Germinal center (tissue), 1 donor: ENCODE measurements around the gene XYLB.
A peak's percentile ranks its signal among the peaks of the same experiment; 100 is the strongest.
"Not testable (repeated sequence)": the region's sequence is repeated elsewhere in the genome, so short reads cannot be mapped to it uniquely, and the experiment has no call there.

Experiments
- DNase-seq: peaks from one replicate; pipeline ENCODE4 v3.0.0; 2012; ENCODE audit warnings: mixed read lengths, low spot score

The XYLB gene

DNA sequence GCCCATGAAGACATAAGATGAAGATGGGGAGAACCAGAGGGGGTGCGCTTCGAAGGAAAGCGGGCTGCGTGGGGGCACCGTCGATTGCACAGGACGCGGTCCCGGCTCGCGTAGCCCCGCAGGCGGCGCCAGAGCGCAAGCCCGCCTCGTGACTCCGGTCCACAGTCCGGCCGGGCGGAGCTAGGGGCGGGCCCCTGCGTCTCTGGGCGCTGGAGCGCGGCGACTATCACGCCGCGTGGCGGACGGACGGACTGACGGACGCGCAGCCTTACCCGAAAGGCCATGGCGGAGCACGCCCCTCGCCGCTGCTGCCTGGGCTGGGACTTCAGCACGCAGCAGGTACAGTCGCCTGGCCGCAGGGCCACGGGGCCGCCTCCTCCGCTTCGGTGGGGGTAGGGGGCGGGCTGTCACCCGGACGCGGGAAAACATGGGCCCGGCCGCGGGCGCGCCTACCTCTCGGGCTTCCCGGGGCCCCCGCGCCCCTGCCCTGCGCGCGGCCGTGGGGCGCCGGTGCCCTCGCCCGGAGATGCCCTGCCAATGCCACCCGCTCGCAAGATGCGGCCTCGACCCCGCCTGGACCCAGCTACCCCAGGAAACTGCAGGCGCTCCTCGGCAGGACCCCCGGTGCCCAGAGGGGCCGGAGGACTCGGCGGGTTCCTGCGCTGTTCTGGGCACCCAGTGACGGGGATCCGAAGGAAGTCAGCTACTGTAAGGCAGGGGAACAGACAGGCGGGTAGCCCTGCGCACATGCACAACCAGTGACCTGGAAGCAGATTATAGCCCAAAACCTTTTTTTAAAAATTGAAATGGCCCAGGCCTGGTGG, at the start of gene XYLB:
XYLB (plus strand) TSS at position 199 of the 824 bp plus-strand sequence; CDS start at position 283, 84 bp downstream.
- DNase-seq, result peak; percentile 87

DNA sequence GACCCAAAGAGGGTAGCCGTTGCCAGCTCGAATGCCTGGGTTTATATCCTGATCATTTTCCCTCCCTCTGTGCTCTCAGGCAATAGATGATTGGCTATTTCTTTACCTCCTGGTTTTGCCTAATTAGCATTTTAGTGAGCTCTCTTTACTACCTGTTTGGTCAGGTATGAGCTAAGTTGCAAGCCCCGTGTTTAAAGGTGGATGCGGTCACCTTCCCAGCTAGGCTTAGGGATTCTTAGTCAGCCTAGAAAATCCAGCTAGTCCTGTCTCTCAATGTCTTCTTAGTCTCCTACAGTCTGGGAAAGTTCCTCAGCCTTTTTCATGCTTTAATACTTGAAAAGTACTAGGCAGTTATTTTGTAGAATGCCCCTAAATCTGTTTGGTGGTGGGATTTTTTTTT, 49.5 kb upstream of the XYLB start:
- DNase-seq, result not testable (repeated sequence)

DNA sequence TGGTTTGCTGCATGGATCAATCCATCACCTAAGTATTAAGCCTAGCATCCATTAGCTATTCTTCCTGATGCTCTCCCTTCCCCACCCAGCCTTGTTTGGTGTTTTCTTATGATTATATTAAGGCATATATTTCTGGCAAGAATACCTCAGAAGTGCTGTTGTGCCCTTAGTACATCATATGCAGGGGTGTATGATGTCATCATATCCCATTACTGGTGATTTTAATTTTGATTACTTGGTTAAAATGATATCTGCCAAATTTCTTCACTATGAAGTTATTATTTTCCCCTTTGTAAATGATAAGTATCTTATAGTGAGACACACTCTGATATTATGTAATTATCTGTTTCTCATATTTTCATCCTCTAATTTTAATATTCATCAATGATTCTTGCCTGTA, 49.0 kb upstream of the XYLB start:
- no peak for DNase-seq

DNA sequence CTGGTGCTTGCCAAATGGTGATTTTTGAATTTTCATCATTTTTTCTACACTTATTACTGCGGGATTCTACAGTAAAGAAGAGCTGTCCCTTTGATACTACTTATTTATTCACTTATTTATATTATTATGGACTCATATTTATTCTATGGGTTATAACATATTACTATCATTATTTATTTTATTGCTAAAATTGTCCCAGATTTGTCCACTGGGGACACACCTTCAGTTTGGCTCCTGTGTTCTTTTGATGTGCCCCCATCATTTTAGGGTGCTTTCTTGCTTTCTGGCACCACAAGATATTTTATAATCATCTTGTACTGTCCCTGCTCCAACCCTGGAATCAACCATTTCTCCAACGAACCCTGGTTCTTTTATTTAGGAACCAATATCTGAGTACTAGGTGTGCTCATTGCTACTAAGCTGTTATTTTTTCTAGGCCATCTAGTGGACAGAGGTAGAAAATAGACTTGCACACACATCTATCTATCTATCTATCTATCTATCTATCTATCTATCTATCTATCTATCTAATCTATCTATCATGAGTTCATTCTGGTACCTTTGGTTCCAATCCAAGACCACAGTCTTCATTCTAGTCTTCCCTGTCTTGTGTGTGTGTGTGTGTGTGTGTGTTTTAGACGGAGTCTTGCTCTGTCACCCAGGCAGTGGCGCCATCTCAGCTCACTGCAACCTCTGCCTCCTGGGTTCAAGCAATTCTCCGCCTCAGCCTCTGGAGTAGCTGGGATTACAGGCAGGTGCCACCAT, 48.5 kb upstream of the XYLB start:
- DNase-seq, result no peak

DNA sequence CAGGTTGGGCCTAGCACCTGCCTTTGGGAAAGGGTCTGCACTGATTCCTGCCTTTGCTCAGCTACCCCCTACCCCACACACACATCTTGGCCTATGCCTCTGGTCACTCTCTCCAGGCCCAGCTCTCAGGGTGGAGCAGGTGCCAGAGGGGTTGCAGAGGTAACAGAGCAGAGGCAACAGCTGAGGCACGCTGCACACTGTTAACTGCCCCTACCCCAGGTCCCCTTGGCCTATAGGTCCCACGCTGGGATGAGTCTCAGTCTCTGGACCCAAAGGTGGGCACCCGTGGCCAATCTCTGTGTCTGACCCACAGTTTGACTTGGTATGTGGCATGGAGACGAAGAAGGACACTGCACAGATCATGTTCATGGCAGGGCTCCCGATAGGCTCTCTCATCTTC, 39.6 kb upstream of the XYLB start:
- no peak for DNase-seq

DNA sequence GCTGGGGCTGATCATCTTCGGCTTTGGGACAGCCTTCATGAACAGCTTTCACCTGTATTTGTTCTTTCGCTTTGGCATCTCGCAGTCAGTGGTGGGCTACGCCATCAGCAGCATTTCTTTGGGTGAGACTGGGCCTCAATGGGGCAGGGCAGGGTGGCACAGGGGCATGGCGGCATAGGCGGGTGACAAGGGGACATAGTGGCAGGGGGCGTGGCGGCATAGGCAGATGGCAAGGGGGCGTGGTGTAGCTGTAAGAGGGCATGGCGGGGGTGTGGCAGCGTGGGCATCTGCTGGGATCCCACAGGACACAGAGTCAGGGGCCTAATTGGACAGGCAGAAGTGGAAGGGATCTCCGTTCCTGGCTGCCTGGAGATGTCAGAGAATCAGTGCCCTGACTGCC, 39.0 kb upstream of the XYLB start:
- DNase-seq, result no peak

DNA sequence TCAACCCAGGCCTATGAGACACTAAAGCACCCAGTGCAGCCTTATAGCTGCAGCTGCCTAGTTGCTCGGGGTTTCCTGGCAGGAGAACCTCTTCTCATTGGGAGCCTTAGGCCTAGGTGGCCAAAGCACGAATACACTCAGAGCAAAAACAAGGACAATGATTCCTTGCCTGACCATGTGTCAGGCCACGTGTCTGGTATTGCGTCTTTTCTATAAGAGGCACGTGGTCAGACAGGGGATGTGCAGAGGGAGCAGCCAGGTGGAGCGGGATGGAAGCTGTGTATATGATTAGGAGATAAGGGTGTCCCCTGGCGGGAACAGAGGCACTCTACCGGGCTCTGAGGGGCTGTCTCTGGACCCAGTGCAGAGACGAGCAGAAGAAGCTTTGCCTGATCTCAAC, 38.1 kb upstream of the XYLB start:
- DNase-seq, result no peak

DNA sequence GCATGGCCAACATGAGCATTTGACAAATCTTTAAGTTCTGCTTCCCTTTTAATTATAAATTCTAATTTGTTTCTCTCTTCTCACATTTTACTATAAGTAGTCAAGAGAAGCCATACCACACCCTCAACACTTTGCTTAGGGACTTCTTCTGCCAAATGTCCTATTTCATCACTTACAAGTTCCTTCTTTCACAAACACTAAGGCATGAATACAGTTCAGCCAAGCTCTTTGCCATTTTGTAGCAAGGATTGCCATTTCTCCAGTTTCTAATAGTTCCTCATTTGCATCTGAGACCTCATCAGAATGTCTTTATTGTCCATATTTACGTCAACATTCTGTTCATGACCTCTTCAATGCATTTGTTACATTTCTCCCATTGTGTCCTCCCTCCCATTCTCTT, 35.1 kb upstream of the XYLB start:
- DNase-seq, result no peak

DNA sequence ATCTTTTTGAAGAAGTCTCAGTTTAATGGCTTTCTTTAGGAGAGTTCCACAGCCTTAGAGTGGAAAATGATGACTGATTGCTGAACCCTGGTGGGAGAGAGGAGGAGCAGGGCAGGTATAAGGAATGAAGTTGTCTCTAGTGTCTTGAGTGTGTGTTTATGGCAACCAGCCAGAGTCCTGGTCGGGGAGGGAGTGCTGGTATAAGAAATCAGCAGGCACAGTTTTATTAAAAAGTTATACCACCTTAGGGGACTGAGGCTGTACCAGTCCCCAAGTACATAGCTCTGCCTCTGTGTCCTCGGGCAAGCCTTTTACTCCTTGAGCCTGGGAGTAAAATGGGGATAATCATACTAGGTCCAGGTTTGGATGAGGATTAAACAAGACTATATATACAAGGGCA, 34.6 kb upstream of the XYLB start:
- no peak for DNase-seq

DNA sequence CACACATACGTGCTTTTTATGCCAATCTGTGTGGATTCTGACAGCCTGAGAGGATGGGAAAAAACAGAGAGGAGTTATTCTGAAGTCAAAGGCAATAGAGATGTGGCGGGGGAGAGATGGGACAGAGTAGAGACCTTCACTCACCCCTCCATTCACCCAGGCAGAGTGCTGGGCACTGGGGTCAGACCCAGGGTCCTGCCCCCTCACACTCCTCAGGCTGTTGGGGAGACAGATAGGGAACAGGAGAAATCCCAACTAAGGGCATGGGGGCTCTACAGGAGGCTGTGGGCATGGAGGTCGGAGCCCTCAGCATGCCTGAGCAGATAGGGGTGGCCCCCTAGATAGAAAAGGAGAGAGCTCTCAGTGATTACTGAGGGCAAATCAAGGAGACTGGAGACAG, 34.2 kb upstream of the XYLB start:
- no peak for DNase-seq

DNA sequence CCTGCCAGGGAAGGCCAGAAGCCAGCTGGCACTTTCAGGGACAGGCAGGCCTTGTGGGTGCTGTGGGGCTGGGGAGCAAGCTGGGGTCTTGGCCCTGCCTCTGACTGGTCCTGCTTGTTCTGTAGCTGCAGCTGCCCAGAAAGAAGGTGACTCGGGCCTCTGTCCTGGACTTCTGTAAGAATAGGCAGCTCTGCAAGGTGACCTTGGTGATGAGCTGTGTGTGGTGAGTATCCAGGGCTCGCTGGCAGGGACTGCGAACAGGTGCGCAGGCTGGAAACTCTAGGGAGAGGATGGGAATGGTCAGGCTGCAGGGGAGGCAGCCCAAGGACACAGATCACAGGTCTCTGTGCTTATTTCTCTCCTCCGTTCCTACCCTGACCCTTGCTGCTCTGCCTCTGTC, 33.3 kb upstream of the XYLB start:
- no peak for DNase-seq

DNA sequence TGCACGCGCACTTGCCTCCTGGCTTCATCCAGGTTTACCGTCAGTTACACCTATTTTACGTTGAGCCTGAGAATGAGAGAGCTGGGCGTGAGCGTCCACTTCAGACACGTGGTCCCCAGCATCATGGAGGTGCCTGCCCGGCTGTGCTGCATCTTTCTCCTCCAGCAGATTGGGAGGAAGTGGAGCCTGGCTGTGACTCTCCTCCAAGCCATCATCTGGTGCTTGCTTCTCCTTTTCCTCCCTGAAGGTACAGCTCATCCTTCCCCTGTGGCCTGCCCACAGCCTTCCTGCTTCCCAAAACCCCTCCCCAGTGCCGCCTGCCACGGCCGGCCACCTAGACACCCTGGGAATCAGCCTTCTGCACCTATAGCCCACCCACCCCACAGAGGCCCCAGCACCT, 32.9 kb upstream of the XYLB start:
- DNase-seq, result no peak

DNA sequence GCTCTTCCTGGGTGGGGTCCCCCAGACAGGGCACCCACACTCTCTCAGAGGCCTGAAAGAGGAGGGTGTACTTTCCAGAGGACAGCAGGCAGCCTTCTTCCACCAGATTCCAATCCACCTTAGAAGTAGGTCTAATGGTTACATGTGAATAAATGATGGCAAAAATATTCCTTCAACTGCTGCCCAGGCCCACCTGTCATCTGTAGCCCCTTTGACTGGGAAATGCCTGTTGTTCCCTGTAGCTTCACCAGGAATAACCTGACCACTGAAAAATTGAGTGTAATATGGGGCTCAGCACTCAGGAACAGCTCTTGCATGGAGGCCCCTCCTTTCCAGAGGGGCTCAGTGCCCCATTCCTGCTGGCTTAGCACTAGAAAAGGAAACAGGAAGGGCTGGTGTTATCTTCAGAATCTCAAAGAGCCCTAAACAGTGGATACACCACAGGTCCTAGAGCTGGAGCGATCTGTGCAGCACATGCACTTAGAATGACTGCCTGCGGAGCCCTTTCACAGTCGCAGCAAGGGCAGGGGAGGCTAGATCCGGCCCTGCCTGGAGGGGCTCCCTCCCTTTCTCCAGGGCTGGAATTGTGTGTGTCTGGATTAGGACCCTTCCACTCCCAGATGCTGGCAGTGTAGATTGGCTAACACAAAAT, 32.3 kb upstream of the XYLB start:
- DNase-seq, result no peak

DNA sequence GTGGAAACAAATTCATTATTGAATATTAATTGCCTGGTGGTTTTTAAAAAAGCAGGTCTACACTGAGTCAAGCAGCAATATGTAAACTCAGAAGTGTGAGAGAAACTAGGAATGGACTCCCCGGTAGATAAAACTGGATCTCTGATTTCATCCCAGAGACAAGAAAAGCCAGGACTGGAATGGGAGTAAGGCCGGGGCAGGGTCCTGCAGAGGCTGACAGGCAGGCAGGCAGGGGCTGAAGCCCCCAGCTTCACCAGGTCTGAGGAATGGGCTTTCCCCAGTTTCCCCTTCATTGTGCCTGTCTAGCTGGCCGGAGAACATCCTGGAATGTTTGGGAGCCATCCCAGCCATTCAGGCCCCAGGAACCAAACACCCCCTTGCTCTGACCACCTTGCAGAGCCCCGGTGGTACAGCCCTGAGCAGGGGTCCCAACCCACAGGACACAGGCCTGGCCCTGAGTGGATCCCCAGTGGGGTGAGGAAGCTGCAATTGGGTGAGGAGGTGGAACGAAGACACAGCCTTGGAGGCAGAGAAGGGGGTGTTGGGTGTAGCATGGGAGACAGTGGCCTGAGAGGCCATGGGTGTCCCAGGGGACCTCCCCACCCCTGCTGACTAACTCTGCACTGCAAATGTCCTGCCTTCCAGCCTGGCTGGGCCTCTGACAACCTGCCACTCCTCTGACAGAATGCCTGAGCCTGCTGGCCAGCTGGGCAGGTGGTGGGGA, 31.7 kb upstream of the XYLB start:
- DNase-seq, result no peak

DNA sequence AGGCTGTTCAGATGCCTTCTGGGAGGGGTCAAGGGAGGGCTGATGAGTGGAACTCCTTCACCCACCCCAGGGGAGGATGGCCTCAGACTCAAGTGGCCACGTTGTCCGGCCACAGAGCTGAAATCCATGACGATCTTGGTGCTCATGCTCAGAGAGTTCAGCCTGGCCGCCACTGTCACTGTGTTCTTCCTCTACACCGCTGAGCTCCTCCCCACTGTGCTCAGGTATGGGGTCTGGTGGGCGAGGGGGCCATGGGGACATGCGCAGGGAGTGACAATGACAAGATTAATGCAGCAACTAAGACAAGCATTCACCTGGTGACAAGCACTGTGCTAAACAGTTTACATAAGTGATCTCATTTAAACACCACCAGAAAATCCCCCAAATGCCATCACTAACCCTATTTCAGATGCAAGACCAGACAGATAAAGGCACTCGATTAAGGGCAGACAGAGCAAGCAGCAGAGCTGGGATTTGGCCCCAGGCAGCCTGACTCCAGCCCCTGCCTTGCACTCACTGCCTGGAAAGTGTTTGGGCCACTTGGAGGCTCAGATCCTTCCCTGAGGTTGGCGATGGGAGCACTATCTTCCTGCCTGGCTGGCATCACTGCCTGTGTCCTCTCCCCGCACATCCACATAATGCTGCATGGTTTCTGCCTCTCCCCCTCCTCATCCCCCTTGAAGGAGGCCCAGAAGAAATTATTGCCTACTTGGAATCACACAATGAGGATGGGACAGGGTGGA, 30.9 kb upstream of the XYLB start:
- no peak for DNase-seq

DNA sequence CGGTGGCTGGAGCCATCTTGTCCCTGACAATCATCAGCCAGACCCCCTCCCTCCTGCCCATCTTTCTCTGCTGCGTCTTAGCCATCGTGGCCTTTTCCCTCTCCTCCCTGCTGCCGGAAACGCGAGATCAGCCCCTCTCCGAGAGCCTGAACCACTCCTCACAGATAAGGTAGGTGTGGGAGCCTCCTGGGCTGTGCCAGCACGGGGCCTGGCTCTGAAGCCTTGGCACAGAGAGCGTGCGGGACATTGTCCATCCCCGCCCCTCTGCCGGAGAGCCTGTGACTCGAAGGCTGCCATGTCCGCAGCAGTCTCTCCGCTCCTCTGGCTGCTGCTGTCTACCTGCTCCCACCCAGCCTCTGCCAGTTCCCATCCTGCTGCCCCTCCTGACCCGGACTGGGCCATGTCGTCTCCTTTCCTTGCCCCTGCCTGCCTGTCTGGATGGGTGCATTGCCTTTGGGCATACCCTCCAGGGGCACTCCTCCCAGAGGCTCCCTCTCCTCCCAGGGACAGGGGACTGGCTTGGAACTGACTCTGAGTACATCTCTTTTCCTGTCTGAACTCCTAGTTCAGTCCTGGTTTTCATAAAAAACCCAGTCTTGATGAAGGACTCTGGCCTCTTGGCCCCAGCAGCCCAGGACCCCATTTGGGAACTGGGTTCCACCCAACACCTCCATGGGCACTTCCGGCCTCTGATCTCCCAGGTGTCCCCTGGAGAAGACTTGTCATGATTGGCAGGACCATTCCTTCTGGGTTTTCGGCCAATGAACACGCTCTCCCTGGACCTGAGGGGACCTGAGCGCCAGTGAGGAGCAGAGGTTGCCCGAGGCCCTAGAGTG, 30.0 kb upstream of the XYLB start:
- no peak for DNase-seq

DNA sequence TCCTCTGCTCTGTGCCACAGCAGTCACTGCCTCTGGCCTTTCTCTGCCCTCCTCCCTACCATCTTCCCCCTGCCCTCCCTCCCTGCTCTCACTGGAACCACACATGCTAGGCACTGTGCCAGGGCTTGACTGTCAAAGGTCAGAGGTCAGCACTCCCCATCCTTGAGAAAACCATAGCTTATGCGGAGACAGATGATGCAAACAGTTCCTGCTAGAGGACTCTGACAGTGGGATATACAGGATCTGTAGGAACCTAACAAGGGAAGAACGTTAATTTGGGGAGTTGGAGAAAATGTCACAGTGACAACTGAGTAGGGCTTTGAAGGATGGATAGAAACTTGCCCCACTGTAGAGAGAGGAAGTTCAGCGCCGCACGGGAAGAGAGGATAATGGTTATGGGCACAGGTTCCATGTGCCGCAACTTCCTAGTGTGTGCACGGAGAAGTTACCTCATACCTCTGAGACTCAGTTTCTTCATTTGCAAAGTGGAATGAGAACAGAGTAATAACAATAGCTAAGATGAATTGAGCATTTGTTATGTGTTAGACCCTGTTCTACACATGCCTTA, 29.3 kb upstream of the XYLB start:
- DNase-seq, result no peak

DNA sequence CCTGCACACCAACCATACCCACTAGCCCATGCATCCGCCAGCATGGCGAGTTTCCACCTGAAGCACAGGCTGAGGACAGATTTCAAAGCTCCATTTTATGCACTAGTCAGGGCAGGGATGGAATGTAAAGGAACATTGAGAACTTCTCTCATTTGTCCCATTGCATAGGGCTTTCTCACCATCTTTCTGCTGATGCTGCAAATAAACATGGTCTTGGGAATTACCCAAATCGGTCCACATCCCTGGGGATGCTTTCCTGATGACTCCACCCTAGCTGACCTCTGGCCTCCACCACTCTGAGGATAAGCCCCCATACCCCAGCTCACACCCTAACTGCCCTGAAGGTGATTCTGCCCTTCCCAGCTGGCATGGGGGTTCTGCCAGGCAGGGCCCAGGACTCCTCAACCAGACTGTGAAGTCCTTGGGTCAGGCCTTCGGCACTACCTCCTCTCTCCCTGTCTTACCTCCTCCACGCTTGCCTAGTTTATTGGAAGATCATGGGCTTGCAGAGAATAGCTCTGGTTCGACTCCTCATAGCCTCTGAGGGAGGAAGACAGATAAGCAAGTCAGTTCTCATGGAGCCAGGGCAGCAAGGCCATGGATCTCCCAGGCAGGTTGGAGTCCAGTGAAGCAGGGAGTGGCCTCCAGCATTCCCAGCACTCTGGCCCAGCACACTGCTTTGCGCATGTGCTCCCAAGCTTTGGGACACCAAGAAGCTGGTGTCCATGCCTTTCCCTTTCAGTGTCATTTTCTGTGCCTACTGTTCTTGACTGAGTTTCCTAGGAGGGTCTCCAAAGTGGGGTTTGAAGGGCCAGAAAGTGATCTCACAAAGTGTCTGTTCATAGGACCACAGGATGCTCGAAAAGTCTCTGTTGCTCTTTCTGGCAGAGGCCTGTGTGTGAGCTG, 27.6 kb upstream of the XYLB start:
- DNase-seq, result no peak

DNA sequence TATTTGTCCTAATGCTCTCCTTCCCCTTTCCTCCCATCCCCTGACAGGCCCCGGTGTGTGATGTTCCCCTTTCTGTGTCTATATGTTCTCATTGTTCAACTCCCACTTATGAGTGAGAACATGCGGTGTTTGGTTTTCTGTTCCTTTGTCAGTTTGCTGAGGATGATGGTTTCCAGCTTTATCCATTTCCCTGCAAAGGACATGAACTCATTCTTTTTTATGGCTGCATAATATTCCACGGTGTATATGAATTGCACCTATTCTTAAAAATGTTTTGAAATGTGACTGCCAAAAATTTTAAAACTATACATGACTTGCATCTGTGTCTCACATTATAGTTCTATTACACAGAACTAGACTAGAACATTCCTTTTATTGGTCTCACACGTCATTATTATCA, 25.9 kb upstream of the XYLB start:
- not testable (repeated sequence) for DNase-seq
